ENCODE results near the gene TPI1. TPM values are rescaled to one million over a fixed set of nuclear protein-coding genes. Genes with fewer than 3 reads are reported as not detected.

Gene TPI1
- total RNA-seq, 2 experiments from 2014 or later: 608 to 801 TPM

GRCh38 chr12:6824085-6824775, 43.1 kb upstream of the TPI1 start:
- H3K4me3 ChIP-seq (ENCODE audit: low read depth, low read length, poor library complexity, severe bottlenecking): no peak overlapping the region
- H4K20me1 ChIP-seq (ENCODE audit: insufficient read depth, low read length): no peaks in the 10 kb centered on the region
- no peak overlapping the region for H3K4me2 ChIP-seq (ENCODE audit: low read length)
- H3K27ac ChIP-seq (ENCODE audit: low read depth, low read length, poor library complexity, severe bottlenecking): no peak overlapping the region
- ChIA-PET CTCF (ENCODE audit: unreplicated experiment) (interaction anchor here (0.6 kb wide), 1 partner anchor 135 kb away, joined by 10 read pairs; the partner anchor contains the start of gene ZNF384), POLR2A (no interaction called here)
- no peaks in the 10 kb centered on the region for H3K36me3 ChIP-seq (ENCODE audit: insufficient read depth, low read length)
- peaks cover 25% of the 10 kb centered on the region for H3K4me1 ChIP-seq (ENCODE audit: insufficient read depth, low read length, poor library complexity, severe bottlenecking)
- TF ChIP-seq CTCF (conservative IDR thresholded peaks at IDR 0.05; ENCODE audit: low read length) (no peak), EZH2phosphoT487 (IDR thresholded peaks at IDR 0.05; ENCODE audit: borderline replicate concordance, low read depth, low read length) (no peak)
- H3K79me2 ChIP-seq (ENCODE audit: insufficient read depth, low read depth, low read length): no peaks in the 10 kb centered on the region
- DNase-seq (ENCODE audit: low spot score): no peak
- no peaks in the 10 kb centered on the region for H3K9me3 ChIP-seq (ENCODE audit: low read length)
- BruUV-seq (replicated peaks): no TSS peak
- H3K9me2 ChIP-seq (ENCODE audit: insufficient read depth, low read length): no peaks in the 10 kb centered on the region
- H2AFZ ChIP-seq (ENCODE audit: low read length): no peak overlapping the region
- intact Hi-C loops (cut with micrococcal nuclease; ENCODE audit: unreplicated experiment): no loop called here

GRCh38 chr12:6824901-6825381, 42.4 kb upstream of the TPI1 start:
- Histone ChIP-seq H3K9me3 (ENCODE audit: low read length) (no peaks in the 10 kb centered on the region), H3K36me3 (ENCODE audit: insufficient read depth, low read length) (no peaks in the 10 kb centered on the region), H3K4me3 (ENCODE audit: low read depth, low read length, poor library complexity, severe bottlenecking) (no peak overlapping the region), H4K20me1 (ENCODE audit: insufficient read depth, low read length) (no peaks in the 10 kb centered on the region), H2AFZ (ENCODE audit: low read length) (no peak overlapping the region), H3K9me2 (ENCODE audit: insufficient read depth, low read length) (no peaks in the 10 kb centered on the region), H3K4me1 (ENCODE audit: insufficient read depth, low read length, poor library complexity, severe bottlenecking) (peaks cover 32% of the 10 kb centered on the region), H3K4me2 (ENCODE audit: low read length) (no peak overlapping the region), H3K79me2 (ENCODE audit: insufficient read depth, low read depth, low read length) (no peaks in the 10 kb centered on the region), H3K27ac (ENCODE audit: low read depth, low read length, poor library complexity, severe bottlenecking) (no peak overlapping the region)
- POLR2A ChIA-PET: no interaction called here
- CTCF ChIA-PET (ENCODE audit: unreplicated experiment): interaction anchor here (0.6 kb wide), 3 partner anchors 54 to 149 kb away, joined by 3 to 10 read pairs (median 3); partner anchors contain the start of gene ZNF384
- DNase-seq (ENCODE audit: low spot score): no peak
- intact Hi-C loops (cut with micrococcal nuclease; ENCODE audit: unreplicated experiment): loop anchor here (1.0 to 5.0 kb wide), 3 partner anchors 43 to 268 kb away; partner anchors contain the start of genes IFFO1 and MLF2
- BruUV-seq (replicated peaks): no TSS peak
- TF ChIP-seq CTCF (conservative IDR thresholded peaks at IDR 0.05; ENCODE audit: low read length) (no peak), EZH2phosphoT487 (IDR thresholded peaks at IDR 0.05; ENCODE audit: borderline replicate concordance, low read depth, low read length) (no peak)
